ENCODE measurements around the gene GTPBP6.
"Not testable (repeated sequence)": the region's sequence is repeated elsewhere in the genome, so short reads cannot be mapped to it uniquely, and the experiment has no call there.

GTPBP6 gene

GRCh38 chrX:316351-317325 is 2.0 kb downstream of the GTPBP6 start:
- DNase-seq (ENCODE audit: low read depth), result no peak

GRCh38 chrX:314781-315595 is 3.6 kb downstream of the GTPBP6 start:
- DNase-seq (ENCODE audit: low read depth), result no peak

GRCh38 chrX:314049-314448 is 4.5 kb downstream of the GTPBP6 start:
- DNase-seq (ENCODE audit: low read depth), result no peak

- DNase-seq (ENCODE audit: low read depth), result no peak
Measured at GRCh38 chrX:313546-313945, 5.0 kb downstream of the GTPBP6 start.

GRCh38 chrX:312621-313331 is 5.8 kb downstream of the GTPBP6 start:
- no peak for DNase-seq (ENCODE audit: low read depth)

GRCh38 chrX:311156-312129 is 7.2 kb downstream of the GTPBP6 start:
- no peak for DNase-seq (ENCODE audit: low read depth)

- no peak for DNase-seq (ENCODE audit: low read depth)
Measured at GRCh38 chrX:310621-311155, 7.9 kb downstream of the GTPBP6 start.

GRCh38 chrX:308821-309520 is 9.6 kb downstream of the GTPBP6 start:
- no peak for DNase-seq (ENCODE audit: low read depth)

- no peak for DNase-seq (ENCODE audit: low read depth)
Measured at GRCh38 chrX:307261-308111, 11.1 kb downstream of the GTPBP6 start.

GRCh38 chrX:306614-307251 is 11.9 kb downstream of the GTPBP6 start:
- not testable (repeated sequence) for DNase-seq (ENCODE audit: low read depth)

GRCh38 chrX:305781-306613 is 12.6 kb downstream of the GTPBP6 start:
- DNase-seq (ENCODE audit: low read depth), result not testable (repeated sequence)

- DNase-seq (ENCODE audit: low read depth), result no peak
Measured at GRCh38 chrX:302975-303374, 15.6 kb downstream of the GTPBP6 start.

- no peak for DNase-seq (ENCODE audit: low read depth)
Measured at GRCh38 chrX:300334-300733, 18.3 kb downstream of the GTPBP6 start.

- DNase-seq (ENCODE audit: low read depth), result no peak
Measured at GRCh38 chrX:298993-299392, 19.6 kb downstream of the GTPBP6 start.

GRCh38 chrX:295136-295535 is 23.5 kb downstream of the GTPBP6 start:
- DNase-seq (ENCODE audit: low read depth), result no peak

GRCh38 chrX:292900-293897 is 25.4 kb downstream of the GTPBP6 start:
- DNase-seq (ENCODE audit: low read depth), result no peak
